Measurements from ENCODE around the gene FAS.
A peak's percentile ranks its signal among the peaks of the same experiment; 100 is the strongest.
"Not testable (repeated sequence)": the region's sequence is repeated elsewhere in the genome, so short reads cannot be mapped to it uniquely, and the experiment has no call there.

FAS gene

GRCh38 chr10:89007129-89007893 is 16.7 kb downstream of the FAS start:
- Histone ChIP-seq H3K9me3 (ENCODE audit: control insufficient read depth, insufficient read depth, low read length) (no peaks in the 10 kb centered on the region), H3K4me3 (ENCODE audit: low read length) (no peak overlapping the region), H3K27ac (ENCODE audit: low read length) (no peak overlapping the region), H3K4me1 (ENCODE audit: control insufficient read depth, insufficient read depth, low read length) (0 out of 2 replicates have a peak, but pooled peaks cover 1% of the 10 kb centered on the region), H3K27me3 (ENCODE audit: control insufficient read depth, insufficient read depth, low read length) (no peaks in the 10 kb centered on the region), H3K36me3 (ENCODE audit: control insufficient read depth, insufficient read depth, low read length) (no peaks in the 10 kb centered on the region)
- no peak for DNase-seq (ENCODE audit: low read depth, low spot score)
- no CpG with 5 or more reads among the region's 3 CpGs for WGBS (ENCODE audit: insufficient coverage, insufficient read length)

GRCh38 chr10:89018700-89019346 is 28.2 kb downstream of the FAS start:
- H3K4me1 ChIP-seq (ENCODE audit: control insufficient read depth, insufficient read depth, low read length); H3K36me3 ChIP-seq (ENCODE audit: control insufficient read depth, insufficient read depth, low read length); H3K4me3 ChIP-seq (ENCODE audit: low read length); DNase-seq (ENCODE audit: low read depth, low spot score); H3K9me3 ChIP-seq (ENCODE audit: control insufficient read depth, insufficient read depth, low read length); H3K27me3 ChIP-seq (ENCODE audit: control insufficient read depth, insufficient read depth, low read length); H3K27ac ChIP-seq (ENCODE audit: low read length): not testable (repeated sequence)
- WGBS (ENCODE audit: insufficient coverage, insufficient read length), result no CpG with 5 or more reads among the region's 15 CpGs

GRCh38 chr10:89019569-89020327 is 29.1 kb downstream of the FAS start:
- H3K36me3 ChIP-seq (ENCODE audit: control insufficient read depth, insufficient read depth, low read length), result no peaks in the 10 kb centered on the region
- no peaks in the 10 kb centered on the region for H3K27me3 ChIP-seq (ENCODE audit: control insufficient read depth, insufficient read depth, low read length)
- no peak for DNase-seq (ENCODE audit: low read depth, low spot score)
- WGBS (ENCODE audit: insufficient coverage, insufficient read length), result no CpG with 5 or more reads among the region's 2 CpGs
- H3K27ac ChIP-seq (ENCODE audit: low read length), result no peak overlapping the region
- H3K4me1 ChIP-seq (ENCODE audit: control insufficient read depth, insufficient read depth, low read length), result no peaks in the 10 kb centered on the region
- no peak overlapping the region for H3K4me3 ChIP-seq (ENCODE audit: low read length)
- no peaks in the 10 kb centered on the region for H3K9me3 ChIP-seq (ENCODE audit: control insufficient read depth, insufficient read depth, low read length)

GRCh38 chr10:89021526-89021925 is 30.9 kb downstream of the FAS start:
- not testable (repeated sequence) for DNase-seq (ENCODE audit: low read depth, low spot score); H3K36me3 ChIP-seq (ENCODE audit: control insufficient read depth, insufficient read depth, low read length); H3K4me1 ChIP-seq (ENCODE audit: control insufficient read depth, insufficient read depth, low read length); H3K4me3 ChIP-seq (ENCODE audit: low read length); H3K27me3 ChIP-seq (ENCODE audit: control insufficient read depth, insufficient read depth, low read length); H3K9me3 ChIP-seq (ENCODE audit: control insufficient read depth, insufficient read depth, low read length); H3K27ac ChIP-seq (ENCODE audit: low read length)
- WGBS (ENCODE audit: insufficient coverage, insufficient read length), result no CpG with 5 or more reads among the region's 6 CpGs

- DNase-seq (ENCODE audit: low read depth, low spot score), result no peak
- no peaks in the 10 kb centered on the region for H3K9me3 ChIP-seq (ENCODE audit: control insufficient read depth, insufficient read depth, low read length)
- no peaks in the 10 kb centered on the region for H3K27me3 ChIP-seq (ENCODE audit: control insufficient read depth, insufficient read depth, low read length)
- H3K36me3 ChIP-seq (ENCODE audit: control insufficient read depth, insufficient read depth, low read length), result no peaks in the 10 kb centered on the region
- H3K4me3 ChIP-seq (ENCODE audit: low read length), result no peak overlapping the region
- no peaks in the 10 kb centered on the region for H3K4me1 ChIP-seq (ENCODE audit: control insufficient read depth, insufficient read depth, low read length)
- no peak overlapping the region for H3K27ac ChIP-seq (ENCODE audit: low read length)
- WGBS (ENCODE audit: insufficient coverage, insufficient read length), result no CpG with 5 or more reads among the region's 2 CpGs
These were observed 32.1 kb downstream of the FAS start for GRCh38 chr10:89022734-89023133.

- Histone ChIP-seq H3K4me3 (ENCODE audit: low read length) (no peak overlapping the region), H3K4me1 (ENCODE audit: control insufficient read depth, insufficient read depth, low read length) (no peaks in the 10 kb centered on the region), H3K27me3 (ENCODE audit: control insufficient read depth, insufficient read depth, low read length) (no peaks in the 10 kb centered on the region), H3K9me3 (ENCODE audit: control insufficient read depth, insufficient read depth, low read length) (no peaks in the 10 kb centered on the region), H3K36me3 (ENCODE audit: control insufficient read depth, insufficient read depth, low read length) (no peaks in the 10 kb centered on the region), H3K27ac (ENCODE audit: low read length) (no peak overlapping the region)
- no CpG with 5 or more reads among the region's 1 CpG for WGBS (ENCODE audit: insufficient coverage, insufficient read length)
- no peak for DNase-seq (ENCODE audit: low read depth, low spot score)
These were observed 34.9 kb downstream of the FAS start for GRCh38 chr10:89025453-89025852.

GRCh38 chr10:89029181-89029580 is 38.6 kb downstream of the FAS start:
- peaks cover 5% of the 10 kb centered on the region; the same call in 1 of the 2 replicates for H3K4me1 ChIP-seq (ENCODE audit: control insufficient read depth, insufficient read depth, low read length)
- no peaks in the 10 kb centered on the region for H3K36me3 ChIP-seq (ENCODE audit: control insufficient read depth, insufficient read depth, low read length)
- no peaks in the 10 kb centered on the region for H3K27me3 ChIP-seq (ENCODE audit: control insufficient read depth, insufficient read depth, low read length)
- H3K4me3 ChIP-seq (ENCODE audit: low read length), result no peak overlapping the region
- H3K9me3 ChIP-seq (ENCODE audit: control insufficient read depth, insufficient read depth, low read length), result no peaks in the 10 kb centered on the region
- no peak for DNase-seq (ENCODE audit: low read depth, low spot score)
- H3K27ac ChIP-seq (ENCODE audit: low read length), result no peak overlapping the region
- WGBS (ENCODE audit: insufficient coverage, insufficient read length), result no CpG with 5 or more reads among the region's 2 CpGs

- H3K9me3 ChIP-seq (ENCODE audit: control insufficient read depth, insufficient read depth, low read length), result no peaks in the 10 kb centered on the region
- no peaks in the 10 kb centered on the region for H3K36me3 ChIP-seq (ENCODE audit: control insufficient read depth, insufficient read depth, low read length)
- H3K27me3 ChIP-seq (ENCODE audit: control insufficient read depth, insufficient read depth, low read length), result no peaks in the 10 kb centered on the region
- H3K4me1 ChIP-seq (ENCODE audit: control insufficient read depth, insufficient read depth, low read length), result peaks cover 5% of the 10 kb centered on the region; the same call in 1 of the 2 replicates
- WGBS (ENCODE audit: insufficient coverage, insufficient read length), result no CpG with 5 or more reads among the region's 8 CpGs
- DNase-seq (ENCODE audit: low read depth, low spot score), result peak; percentile 60
- no peak overlapping the region for H3K4me3 ChIP-seq (ENCODE audit: low read length)
- H3K27ac ChIP-seq (ENCODE audit: low read length), result no peak overlapping the region
These were observed 39.3 kb downstream of the FAS start for GRCh38 chr10:89029785-89030437.

- no peak overlapping the region for H3K27ac ChIP-seq (ENCODE audit: low read length)
- H3K4me3 ChIP-seq (ENCODE audit: low read length), result no peak overlapping the region
- no CpG with 5 or more reads among the region's 2 CpGs for WGBS (ENCODE audit: insufficient coverage, insufficient read length)
- no peaks in the 10 kb centered on the region for H3K36me3 ChIP-seq (ENCODE audit: control insufficient read depth, insufficient read depth, low read length)
- no peaks in the 10 kb centered on the region for H3K27me3 ChIP-seq (ENCODE audit: control insufficient read depth, insufficient read depth, low read length)
- H3K4me1 ChIP-seq (ENCODE audit: control insufficient read depth, insufficient read depth, low read length), result peaks cover 5% of the 10 kb centered on the region; the same call in 1 of the 2 replicates
- no peak for DNase-seq (ENCODE audit: low read depth, low spot score)
- H3K9me3 ChIP-seq (ENCODE audit: control insufficient read depth, insufficient read depth, low read length), result no peaks in the 10 kb centered on the region
These were observed 40.2 kb downstream of the FAS start for GRCh38 chr10:89030791-89031190.

Measured in iPS DF 6.9 (cell line).